GM12878 (cell line): ENCODE measurements around the gene RP9. TPM values are rescaled to one million over a fixed set of nuclear protein-coding genes. Genes with fewer than 3 reads are reported as not detected.

Source experiments
- BHLHE40 ChIP-seq, 2 experiments: fragments of 450-650 bp in 1 of 2; IDR thresholded peaks; 2 replicates each; pipeline ENCODE4 v1.6.1; 2011 to 2017; ENCODE audit warnings: low read depth in 2 of 2, borderline replicate concordance in 1 of 2, improper control_type of control experiment in 1 of 2, low read length in 1 of 2, mild to moderate bottlenecking in 1 of 2
- EED ChIP-seq: sonication (generic); IDR thresholded peaks from 2 replicates; pipeline ENCODE4 v1.6.1; 2016; ENCODE audit warnings: antibody characterized with exemption, low read depth
- ESRRA ChIP-seq: IDR thresholded peaks from 2 replicates; pipeline ENCODE4 v1.6.1; 2012; ENCODE audit warnings: mild to moderate bottlenecking, low read length, improper control_type of control experiment
- FOS ChIP-seq: IDR thresholded peaks from 3 replicates; pipeline ENCODE4 v1.6.1; 2011; ENCODE audit warnings: borderline replicate concordance; ENCODE audit not compliant: insufficient read length; ENCODE audit errors: extremely low read depth
- HDAC2 ChIP-seq: fragments of 200-600 bp; sonication (generic); IDR thresholded peaks from 2 replicates; pipeline ENCODE4 v1.6.1; 2017
- IKZF1 ChIP-seq: fragments of 450-650 bp; conservative IDR thresholded peaks from 2 replicates; pipeline ENCODE4 v1.6.1; 2017; ENCODE audit warnings: antibody characterized with exemption, mild to moderate bottlenecking
- IRF5 ChIP-seq: fragments of 450-650 bp; IDR thresholded peaks from 2 replicates; pipeline ENCODE4 v1.6.1; 2017; ENCODE audit warnings: borderline replicate concordance
- MEF2A ChIP-seq: IDR thresholded peaks from 2 replicates; pipeline ENCODE4 v1.6.1; 2011; ENCODE audit warnings: low read depth, mild to moderate bottlenecking, low read length, moderate library complexity; ENCODE audit not compliant: insufficient read depth
- RB1 ChIP-seq: fragments of 450-650 bp; formaldehyde crosslinking; IDR thresholded peaks from 2 replicates; pipeline ENCODE4 v1.6.1; 2017; ENCODE audit warnings: mild to moderate bottlenecking, borderline replicate concordance
- REST ChIP-seq: IDR thresholded peaks from 2 replicates; pipeline ENCODE4 v1.6.1; 2012; ENCODE audit warnings: mild to moderate bottlenecking, low read depth, low read length
- SMAD1 ChIP-seq: fragments of 450-650 bp; IDR thresholded peaks from 2 replicates; pipeline ENCODE4 v1.6.1; 2018; ENCODE audit warnings: mild to moderate bottlenecking, low read depth; ENCODE audit not compliant: partially characterized antibody
- SMARCA5 ChIP-seq: fragments of 450-650 bp; IDR thresholded peaks from 2 replicates; pipeline ENCODE4 v1.6.1; 2017; ENCODE audit warnings: mild to moderate bottlenecking
- SUZ12 ChIP-seq: fragments of 200-600 bp; sonication (generic); IDR thresholded peaks from one replicate; pipeline ENCODE4 v1.6.1; 2018; ENCODE audit warnings: antibody characterized with exemption, mild to moderate bottlenecking; ENCODE audit not compliant: unreplicated experiment
- ZNF217 ChIP-seq: fragments of 450-650 bp; IDR thresholded peaks from 2 replicates; pipeline ENCODE4 v1.6.1; 2017; ENCODE audit warnings: antibody characterized with exemption, mild to moderate bottlenecking
- ZNF687 ChIP-seq: fragments of 450-650 bp; IDR thresholded peaks from 2 replicates; pipeline ENCODE4 v1.6.1; 2017; ENCODE audit warnings: mild to moderate bottlenecking, moderate library complexity
- ZZZ3 ChIP-seq: IDR thresholded peaks from 2 replicates; pipeline ENCODE4 v1.6.1; 2011; ENCODE audit warnings: low read depth; ENCODE audit not compliant: control insufficient read depth, insufficient read length
- polyA plus RNA-seq, 11 experiments: library from polyadenylated mRNA; depleted of rRNA in 4 of 11; unstranded in 6 of 11; stranded (reverse) in 5 of 11; fragments of >200 nt; fragmentation: Nextera tagmentation in 4 of 11; fragmentation: Illumina TruSeq in 1 of 11; extraction: Ambion mirVana in 4 of 11; extraction: Trizol in 1 of 11; gene quantifications; 1 replicate in 1 of 11; 2 replicates in 10 of 11; pipeline versions ENCODE4 v1.2.1 to v1.2.3, GENCODE V29; 2011 to 2016; ENCODE audit warnings: inconsistent platforms in 2 of 11, missing spikeins in 2 of 11, low read depth in 1 of 11
- total RNA-seq, 4 experiments: library from RNA; depleted of rRNA in 3 of 4; stranded (reverse); fragments of >200 nt in 3 of 4; fragmentation: Illumina TruSeq in 1 of 4; extraction: Trizol in 1 of 4; gene quantifications; 2 replicates each; pipeline versions ENCODE4 v1.2.1 to v1.2.3, GENCODE V29; 2013 to 2021
- TF ChIP-seq, protein P1 (sequence below): fragments of 450-650 bp; formaldehyde crosslinking; IDR thresholded peaks from 2 replicates; pipeline ENCODE4 v1.4.0; 2020; ENCODE audit warnings: mild to moderate bottlenecking, moderate library complexity

RP9 gene
- total and polyA plus RNA-seq, 10 of the 15 experiments (the other 5 are each of a cell fraction or from before 2014, with no cell fraction given) = 7.6 to 25.3 (median 16.9) TPM

DNA sequence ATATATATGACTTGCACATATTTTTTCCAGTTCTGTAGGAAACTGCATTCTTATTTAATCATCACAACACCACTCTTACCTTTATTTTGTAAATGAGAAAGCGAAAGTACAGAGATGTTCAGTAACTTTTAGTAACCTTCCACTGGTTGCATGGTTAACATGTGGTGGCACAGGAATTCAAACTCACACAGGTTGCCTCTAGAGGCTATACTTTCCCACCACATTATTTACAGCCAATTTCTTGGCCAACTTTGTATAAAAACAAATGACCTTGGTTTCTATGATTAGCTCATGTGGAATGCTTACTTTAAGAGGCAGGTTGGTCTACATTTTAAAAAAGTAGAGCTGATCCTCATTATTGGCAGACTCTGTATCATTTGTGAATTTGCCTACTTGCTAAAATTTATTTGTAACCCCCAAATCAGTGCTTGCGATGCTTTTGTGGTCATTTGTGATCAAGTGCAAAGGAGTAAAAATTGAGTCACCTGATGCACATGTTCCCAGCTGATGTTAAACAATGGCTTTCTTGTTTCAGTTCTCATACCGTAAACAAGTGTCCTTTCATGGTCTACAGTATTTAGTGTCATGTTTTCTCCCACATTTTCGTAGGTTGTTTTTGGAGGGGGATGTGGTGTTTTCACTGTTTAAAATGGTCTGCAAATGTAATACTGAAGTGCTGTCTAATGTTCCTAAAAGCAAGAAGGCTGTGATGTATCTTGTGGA lies 35.0 kb upstream of the RP9 start (continued):
- peak; percentile 5; the same call in 1 of the 2 replicates for TF ChIP-seq ZNF687
- TF ChIP-seq RB1 = no peak
- no peak for TF ChIP-seq MEF2A
- no peak for TF ChIP-seq ZZZ3
- no peak for TF ChIP-seq FOS
- no peak for TF ChIP-seq HDAC2
- peak; percentile 68 to 75; a peak in 3 of 4 replicates for TF ChIP-seq BHLHE40 (IDR thresholded peaks at IDR 0.05; ENCODE audit: borderline replicate concordance in 1 of 2, low read depth in 2 of 2, low read length in 1 of 2)
- no peak for TF ChIP-seq IRF5
- no peak for TF ChIP-seq ZNF217
- TF ChIP-seq, protein P1, sequence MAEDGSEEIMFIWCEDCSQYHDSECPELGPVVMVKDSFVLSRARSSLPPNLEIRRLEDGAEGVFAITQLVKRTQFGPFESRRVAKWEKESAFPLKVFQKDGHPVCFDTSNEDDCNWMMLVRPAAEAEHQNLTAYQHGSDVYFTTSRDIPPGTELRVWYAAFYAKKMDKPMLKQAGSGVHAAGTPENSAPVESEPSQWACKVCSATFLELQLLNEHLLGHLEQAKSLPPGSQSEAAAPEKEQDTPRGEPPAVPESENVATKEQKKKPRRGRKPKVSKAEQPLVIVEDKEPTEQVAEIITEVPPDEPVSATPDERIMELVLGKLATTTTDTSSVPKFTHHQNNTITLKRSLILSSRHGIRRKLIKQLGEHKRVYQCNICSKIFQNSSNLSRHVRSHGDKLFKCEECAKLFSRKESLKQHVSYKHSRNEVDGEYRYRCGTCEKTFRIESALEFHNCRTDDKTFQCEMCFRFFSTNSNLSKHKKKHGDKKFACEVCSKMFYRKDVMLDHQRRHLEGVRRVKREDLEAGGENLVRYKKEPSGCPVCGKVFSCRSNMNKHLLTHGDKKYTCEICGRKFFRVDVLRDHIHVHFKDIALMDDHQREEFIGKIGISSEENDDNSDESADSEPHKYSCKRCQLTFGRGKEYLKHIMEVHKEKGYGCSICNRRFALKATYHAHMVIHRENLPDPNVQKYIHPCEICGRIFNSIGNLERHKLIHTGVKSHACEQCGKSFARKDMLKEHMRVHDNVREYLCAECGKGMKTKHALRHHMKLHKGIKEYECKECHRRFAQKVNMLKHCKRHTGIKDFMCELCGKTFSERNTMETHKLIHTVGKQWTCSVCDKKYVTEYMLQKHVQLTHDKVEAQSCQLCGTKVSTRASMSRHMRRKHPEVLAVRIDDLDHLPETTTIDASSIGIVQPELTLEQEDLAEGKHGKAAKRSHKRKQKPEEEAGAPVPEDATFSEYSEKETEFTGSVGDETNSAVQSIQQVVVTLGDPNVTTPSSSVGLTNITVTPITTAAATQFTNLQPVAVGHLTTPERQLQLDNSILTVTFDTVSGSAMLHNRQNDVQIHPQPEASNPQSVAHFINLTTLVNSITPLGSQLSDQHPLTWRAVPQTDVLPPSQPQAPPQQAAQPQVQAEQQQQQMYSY (CRISPR knock-in tag) = no peak
- TF ChIP-seq EED = no peak
- TF ChIP-seq SMAD1 = peak; percentile 15
- TF ChIP-seq ESRRA = no peak
- no peak; the same call in 1 of the 2 replicates for TF ChIP-seq IKZF1
- TF ChIP-seq SMARCA5 = no peak
- no peak for TF ChIP-seq SUZ12
- TF ChIP-seq REST = no peak
